Effector CD4-positive, alpha-beta T cell (primary cell): ENCODE results near the gene FRRS1L.
A peak's percentile ranks its signal among the peaks of the same experiment; 100 is the strongest.
"Not testable (repeated sequence)": the region's sequence is repeated elsewhere in the genome, so short reads cannot be mapped to it uniquely, and the experiment has no call there.

ENCODE experiments used
- DNase-seq: peaks from one replicate; pipeline ENCODE4 v3.0.0-alpha.2; 2020

Gene FRRS1L

DNA sequence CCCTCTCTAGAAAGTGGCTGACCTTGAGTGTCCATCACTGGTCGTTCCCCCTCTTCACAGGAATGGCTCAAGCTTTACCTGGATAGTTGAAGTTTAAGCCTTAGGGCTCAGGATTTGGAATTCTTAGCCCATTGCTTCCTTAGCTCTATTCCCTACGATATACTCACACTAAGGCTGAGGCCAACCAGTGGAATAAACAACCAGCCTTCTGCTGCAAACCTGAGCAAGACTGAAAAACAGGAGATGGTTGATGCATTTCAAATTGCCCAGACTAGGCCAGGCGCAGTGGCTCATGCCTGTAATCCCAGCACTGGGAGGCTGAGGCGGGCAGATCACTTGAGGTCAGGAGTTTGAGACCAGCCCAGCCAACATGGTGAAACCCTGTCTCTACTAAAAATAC, 40.4 kb downstream of the FRRS1L start:
- not testable (repeated sequence) for DNase-seq

DNA sequence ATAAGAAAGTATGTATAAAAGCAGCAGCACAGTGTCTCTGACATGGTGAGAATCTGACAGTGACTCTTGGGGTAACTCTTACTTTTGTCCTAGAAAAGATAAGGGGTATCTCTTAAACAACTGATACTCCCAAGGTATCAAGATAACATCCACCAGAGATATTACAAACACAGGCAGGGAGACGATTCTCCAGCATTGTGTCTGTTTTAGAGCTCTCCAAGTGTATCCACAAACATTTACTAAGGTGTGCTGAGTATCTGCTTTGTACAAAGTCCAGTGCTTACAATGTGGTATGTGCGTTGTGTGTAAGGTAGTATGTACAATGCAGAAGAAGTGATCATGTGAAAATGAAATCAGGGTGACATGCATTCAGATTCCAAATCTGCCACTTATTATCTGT, 42.9 kb downstream of the FRRS1L start:
- no peak for DNase-seq

DNA sequence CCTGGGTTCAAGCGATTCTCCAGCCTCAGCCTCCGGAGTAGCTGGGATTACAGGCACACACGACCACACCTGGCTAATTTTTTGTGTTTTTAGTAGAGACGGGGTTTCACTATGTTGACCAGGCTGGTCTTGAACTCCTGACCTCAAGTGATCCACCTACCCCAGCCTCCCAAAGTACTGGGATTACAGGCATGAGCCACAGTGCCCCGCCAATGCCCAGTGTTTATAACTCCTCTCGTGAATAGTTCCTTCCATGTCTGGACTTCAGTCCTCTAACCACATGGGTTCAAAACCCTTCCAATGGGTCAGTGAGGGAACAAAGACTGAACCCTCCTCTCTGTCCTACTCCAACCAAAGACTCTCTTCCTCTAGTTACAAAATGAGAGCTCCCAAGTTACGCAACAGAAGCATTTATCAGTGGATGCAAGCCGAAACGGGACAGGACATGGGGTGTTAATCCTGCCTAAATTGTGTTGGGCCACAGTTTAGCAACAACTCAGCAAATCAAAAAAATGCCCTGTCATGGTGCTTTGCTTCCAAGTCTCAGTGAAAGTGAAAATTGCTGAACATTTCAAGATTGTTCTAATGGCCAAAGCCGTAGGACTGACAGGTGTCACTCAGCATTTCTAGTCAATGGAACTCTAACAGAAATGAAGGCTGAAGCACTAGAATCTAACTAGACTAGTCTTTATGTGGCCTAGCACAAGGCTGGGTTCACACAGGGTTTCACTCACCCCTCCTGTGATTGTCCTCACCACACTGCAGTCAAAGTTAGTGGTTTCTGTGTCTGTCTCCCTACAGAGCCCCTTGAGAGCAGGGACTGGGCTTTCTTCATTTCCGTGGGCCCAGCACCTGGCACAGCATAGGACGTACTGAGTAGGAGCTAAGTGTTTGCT, 44.1 kb downstream of the FRRS1L start:
- DNase-seq, result no peak

DNA sequence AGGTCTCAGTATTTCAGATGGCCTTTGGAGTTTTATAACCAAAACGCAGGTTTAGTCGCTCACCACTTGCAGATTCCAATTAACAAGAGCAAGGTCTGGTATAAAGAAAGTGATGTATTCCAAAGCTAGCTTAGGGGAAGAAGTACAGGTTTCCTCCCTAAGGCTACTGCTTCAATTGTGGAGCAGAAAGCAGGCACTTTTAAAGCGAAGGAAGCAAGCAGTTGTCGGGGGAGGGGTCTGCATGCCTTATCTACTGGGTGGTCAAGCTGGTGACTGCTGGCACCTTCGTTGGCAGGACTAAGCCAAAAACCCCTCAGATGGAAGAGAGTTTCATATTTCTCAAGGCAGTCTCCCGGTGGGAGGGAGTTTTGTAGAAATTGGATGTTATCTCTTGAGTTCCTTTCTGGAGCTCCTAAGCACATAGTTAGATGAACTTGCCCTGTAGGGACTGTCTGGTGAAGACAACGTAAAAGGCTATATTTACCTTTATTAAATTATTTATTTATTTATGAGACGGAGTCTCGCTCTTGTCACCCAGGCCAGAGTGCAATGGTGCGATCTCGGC, 45.7 kb downstream of the FRRS1L start:
- no peak for DNase-seq

DNA sequence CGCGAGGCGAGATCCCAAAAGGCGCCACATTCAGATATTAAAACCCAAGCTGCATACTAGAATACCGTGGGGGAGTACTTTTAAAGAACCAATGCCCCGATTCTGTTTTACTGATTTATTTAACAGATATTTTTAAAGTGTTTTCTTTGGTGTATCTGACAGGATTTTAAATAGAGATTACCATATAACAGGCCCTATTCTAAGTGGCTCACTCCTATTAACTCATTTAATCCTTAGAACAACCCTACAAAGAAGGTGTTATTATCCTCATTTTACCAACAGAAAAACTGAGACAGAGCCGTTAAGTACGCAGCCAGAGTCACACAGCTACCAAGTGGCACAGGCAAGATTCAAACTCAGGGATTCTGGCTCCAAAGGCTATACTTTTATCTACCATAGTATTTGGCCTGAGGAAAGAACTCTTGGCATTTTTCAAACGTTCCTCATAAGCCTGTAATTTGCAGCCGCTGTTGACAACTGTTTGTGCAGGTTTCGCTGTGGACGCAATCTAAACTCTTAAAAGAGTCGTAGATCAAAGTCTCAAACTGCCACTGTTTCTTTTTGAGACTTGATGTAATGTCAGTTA, 46.8 kb downstream of the FRRS1L start:
- DNase-seq, result no peak

DNA sequence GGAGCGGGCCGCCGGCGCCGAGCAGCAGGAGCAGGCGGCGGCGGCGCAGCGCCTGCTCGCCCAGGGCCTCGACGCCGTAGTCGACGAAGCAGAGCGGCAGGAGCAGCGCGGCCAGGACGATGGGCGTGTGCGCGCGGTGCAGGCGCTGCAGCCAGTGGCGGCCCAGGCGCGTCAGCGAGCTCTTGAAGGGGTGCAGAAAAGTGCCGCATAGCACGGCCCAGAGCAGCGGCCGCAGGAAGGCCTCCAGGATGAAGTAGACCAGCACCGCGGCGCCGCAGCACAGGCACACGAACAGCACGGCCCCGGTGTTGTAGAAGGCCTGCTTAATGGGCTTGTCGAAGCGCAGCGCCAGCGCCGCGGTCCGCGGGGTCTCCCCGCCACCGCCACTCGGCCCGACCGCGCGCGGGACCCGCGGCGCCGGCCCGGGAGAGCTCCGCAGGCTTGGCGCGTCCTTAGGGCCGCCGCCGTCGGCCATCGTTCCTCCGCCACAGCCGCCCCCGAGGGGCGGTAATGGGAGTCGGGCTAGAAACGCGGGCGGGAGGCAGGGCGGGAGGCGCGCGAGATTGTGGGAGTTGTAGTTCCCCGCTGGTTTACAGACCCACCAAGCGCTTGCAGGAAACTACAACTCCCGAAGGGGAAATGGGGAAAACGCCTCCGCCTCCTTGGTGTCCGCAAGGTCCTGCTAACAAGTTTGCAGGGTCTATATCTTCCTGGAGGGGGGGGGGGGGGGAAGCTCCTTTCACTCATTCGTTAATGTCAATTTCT, 47.4 kb downstream of the FRRS1L start, which contains the start of gene TMEM245:
TSS of gene TMEM245 (minus strand) at position 509 of the 765 bp plus-strand sequence. CDS start at position 475, 34 bp downstream.
- DNase-seq, result peak; percentile 93

DNA sequence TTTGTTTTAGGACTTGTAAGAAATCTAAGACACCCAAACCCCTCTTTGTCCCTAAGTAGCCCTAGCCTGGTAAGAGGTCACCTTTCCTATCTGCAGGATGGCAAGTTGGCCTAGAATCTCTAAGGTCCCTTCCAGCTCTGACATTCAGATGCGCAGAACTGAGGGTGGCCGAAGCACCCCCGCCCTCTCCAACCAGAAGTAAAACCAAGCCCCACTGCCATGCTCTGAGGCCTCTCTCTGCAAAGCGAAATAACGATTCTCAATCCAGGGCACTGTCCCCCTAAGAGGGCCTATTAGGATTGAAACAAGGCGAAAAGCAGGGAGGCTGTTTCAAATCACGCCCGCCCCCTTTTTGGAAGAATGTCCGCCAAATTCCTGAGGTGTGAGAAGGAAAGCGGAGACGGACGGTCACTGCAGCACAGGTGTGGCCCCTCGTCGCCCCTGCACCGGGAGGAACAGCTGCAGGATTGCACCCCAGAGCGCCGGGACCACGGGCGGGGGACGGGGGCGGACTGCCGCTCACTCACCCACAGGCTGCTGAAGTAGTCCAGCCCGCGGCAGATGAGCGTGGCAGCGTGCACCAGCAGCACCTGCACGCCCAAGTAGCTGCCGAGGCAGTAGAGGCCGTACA, 48.1 kb downstream of the FRRS1L start:
- DNase-seq, result no peak

DNA sequence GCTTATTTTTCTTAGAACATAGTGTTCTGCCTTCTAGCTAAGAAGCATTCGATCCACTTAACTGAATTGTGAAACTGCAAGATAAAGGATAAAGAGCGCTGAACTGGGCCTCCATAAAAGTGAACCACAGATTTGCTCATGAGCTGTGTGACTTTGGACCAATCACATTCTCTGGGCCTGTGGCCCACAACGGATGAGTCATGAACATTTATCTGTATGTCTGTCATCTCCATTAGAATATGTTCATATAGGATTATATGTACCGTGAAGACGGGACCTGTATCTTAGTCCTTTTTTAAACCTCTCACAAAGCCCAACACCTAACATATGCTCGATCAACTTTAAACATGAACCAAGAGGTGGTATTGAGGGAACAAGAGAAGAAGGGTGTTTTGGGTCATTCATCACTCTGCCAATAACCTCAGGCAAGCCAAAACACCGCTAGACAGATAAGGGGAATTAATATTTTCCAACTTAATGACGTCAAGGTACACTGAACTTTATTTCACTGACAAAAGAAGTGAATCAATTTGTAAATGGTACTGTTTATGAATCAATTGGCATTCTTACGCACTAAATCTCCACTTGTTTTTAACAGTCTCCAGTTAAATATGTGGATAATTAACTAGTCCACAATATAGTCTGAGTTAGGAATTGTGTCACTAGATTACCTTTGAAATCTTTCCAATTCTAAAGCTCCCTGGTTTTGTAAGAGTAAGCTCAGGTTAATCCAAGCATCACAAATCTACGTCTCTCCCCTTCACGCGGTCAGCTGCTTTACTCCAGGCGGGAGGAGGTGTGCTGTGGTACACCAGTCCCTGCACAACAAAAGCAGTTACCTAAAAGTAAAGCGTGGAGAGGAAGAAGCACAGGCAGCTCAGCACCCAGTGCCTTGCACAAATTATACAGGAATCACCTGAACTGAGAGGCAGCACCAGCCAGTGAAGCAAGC, 48.9 kb downstream of the FRRS1L start:
- peak; percentile 41 for DNase-seq

DNA sequence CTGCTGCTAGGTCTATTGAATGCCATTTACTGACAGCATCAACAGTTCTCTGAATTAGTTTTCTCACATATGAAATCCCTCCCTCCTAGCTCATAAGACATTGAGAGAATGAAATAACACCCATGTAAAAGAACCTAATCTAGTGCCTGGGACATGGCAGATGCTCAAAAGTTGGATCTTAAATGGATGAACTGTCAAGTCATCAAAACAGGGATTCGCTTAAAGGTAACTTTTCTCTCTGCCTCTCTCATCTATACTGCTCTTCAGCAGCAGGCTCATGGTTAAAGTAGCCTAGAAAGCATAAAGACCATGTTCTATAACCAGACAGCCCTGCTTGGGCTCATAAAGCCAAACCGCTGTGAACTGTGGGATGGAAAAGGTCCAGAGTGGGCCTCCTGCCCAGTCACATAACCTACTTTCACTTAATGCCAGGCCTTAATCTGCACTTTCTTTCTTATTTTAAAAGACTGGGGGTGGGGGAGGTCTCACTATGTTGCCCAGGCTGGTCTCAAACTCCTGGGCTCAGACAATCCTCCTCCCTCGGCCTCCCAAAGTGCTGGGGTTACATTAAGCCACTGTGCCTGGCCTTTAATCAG, 51.0 kb downstream of the FRRS1L start:
- DNase-seq, result no peak

DNA sequence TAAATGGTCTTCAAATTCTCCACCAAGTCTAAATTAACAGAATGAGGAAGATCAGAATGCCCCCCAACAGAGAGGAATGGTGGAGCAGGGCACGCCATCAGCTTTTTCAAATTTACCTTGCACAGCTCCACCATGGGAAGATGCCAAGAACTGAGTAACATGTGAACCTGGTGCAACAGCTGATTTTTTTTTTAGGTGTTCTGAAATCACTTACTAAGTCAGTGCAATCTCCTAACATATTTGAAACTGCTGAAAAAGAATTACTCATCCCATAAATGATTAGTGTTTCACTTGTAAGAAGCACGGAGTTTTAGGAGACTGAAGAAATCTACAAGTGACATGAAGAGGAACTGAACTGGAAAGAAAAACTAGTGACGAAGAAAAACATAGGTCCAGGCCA, 52.4 kb downstream of the FRRS1L start:
- no peak for DNase-seq

DNA sequence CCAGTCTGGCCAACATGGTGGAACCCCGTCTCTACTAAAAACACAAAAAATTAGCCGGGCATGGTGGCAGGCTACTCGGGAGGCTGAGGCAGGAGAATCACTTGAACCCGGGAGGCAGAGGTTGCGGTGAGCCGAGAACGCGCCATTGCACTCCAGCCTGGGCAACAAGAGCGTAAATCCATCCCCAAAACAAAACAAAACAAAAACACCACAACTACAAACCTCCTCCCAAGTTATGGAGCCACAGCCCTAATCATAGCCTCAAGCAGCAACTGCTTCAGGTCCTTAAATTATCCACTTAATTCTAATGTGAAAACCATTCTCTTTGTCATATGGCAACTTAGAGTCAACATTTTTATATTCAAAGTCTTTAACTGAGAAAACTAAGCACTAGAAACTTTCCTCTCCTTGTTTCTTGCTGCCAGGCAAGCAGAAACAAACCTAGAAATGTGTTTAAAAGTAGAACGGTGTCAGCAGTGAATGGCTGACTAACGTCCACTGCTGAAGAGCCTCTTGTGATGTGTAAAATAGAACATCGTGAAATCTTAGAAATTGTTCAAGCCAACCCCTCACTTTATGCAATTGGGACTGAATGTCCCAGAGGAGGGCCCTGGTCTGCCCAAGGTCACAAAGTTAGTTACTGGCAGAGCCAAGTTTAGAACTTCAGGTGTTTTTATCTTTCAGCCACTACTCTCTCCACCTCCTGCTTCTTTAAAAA, 53.0 kb downstream of the FRRS1L start:
- no peak for DNase-seq

DNA sequence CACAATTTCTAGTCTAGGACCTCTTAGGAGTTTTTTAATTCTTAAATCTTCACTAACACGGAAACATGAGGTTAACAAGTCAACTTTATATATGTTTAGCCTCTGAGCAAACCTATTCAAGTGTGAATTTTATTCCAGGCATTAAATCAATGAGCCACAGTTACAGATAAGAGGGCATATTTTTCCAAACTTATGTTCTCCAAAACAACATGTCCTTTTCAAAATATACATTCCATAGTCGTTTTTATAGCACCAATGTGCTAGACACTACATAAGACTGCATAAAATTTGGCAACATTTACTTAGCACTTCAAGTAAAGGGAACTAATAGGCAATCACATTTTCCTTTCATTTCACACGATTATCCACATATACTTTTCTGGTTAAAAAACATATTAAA, 53.8 kb downstream of the FRRS1L start:
- no peak for DNase-seq

DNA sequence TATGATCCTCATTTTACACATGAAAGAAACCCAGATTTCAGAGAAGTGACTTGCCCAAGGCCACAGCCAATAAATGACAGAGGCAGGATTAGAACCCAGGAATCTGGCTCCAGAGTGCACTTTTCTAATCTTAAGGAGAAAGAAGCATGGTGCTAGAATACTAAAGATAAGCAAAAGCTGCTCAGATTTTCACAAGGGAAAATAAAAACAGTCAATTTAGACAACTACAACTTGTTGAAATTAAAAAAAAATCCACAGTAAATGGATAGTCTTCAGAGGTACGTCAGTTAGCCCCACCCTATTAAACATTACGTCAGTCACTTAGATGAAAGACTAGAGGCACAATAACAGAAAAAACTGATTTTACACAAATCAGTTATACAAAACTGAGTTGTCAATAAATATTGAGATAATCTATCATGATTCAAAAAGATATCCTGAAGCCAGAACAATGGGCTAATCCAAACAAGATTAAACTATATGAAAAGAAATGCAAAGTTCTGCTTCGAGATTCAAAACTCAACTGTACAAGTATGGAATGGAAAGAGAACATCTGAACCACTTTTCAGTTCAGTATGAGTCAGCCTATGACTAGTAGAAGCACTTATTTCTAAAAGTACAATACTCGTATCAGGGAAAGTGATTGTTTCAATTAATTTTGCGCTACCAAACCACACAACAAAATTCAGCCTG, 56.6 kb downstream of the FRRS1L start:
- DNase-seq, result peak; percentile 8

DNA sequence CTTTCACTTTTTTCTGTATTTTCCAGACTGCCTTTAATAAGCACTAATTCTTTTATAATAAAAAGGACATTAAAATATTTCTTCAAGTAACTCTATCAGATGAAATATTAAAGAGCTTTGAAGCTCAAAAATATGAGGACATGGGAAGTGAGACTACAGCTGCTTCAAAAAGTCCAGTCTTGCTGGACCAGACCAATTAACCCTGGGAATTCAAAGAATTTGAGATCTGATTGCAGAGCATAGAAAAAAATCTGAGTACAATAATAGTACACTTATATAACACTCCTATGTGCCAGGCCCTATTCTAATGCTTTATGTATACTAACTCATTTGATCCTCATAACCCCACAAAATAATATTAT, 57.1 kb downstream of the FRRS1L start:
- DNase-seq, result no peak

DNA sequence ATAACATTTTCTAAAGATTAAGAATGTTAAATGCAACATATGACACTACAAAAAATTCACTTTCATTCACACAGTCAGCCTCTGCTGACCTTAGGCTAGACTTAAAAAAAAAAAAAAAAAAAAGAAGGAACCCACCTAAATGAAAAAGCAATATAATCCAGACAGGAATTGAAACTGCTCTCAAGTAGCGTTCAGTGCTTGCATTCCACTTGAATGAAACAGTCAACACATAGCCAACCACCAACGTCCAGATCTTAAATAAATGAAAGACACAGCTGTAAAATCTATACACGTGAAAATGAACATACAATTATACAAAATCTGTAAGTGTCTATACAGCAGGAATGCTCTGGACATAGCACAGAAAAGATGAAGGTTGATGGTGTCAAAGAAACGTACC, 58.7 kb downstream of the FRRS1L start:
- DNase-seq, result no peak

DNA sequence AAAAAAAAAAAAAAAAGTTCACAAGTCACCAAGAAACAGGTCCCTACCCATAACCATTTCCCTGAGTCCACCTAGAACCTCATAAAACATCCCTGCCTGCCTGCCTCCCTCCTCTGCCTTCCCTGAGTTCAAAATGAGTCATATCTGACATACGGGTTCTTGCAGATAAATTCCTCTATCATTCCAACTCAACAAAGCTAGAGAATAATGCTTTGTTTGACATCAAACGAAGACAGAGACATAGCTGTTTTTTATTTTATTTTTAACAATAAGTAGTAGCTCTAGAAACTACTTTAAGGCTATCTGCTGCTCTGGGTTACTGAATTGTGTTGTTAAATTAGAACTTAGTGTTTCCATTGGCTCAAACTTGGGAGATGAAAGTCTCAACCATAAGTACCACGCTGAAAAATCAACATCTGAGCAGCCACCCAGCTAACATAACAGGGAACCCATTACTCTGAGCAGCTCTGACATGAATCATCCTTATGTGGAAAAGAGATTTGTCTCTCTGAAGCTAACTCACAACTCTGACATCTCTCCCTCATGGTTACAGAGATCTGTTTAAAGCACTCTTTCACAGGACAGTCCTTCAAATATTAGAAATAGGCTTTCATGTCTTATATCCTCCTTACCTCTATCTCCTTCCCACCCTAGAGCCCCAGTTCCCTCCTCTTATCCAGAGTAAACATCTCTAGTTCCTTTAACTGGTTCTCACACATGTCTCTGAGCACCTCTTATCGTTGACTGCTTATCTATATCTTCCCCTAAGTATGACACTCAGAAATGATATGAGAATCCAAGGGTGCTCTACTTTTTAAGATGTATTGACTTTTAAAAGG, 59.4 kb downstream of the FRRS1L start:
- DNase-seq, result no peak

DNA sequence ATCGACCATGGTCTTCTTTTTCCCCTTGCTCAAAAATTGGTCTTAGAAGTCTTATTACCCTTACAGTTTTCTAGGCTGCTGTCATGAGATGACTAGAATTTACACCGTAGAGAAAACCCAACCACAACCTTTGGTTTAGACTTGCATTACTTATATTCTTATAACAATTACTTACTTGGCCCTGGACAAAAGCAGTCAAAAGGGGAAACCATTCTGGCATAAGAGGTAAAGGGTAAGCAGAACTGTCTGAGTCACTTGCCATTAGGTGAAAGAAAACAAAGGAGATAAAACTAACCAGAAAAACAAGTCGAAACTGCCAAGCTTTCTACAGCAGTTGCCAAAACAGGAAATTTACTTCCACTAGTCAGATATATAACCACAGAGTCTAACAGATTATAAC, 65.2 kb downstream of the FRRS1L start:
- peak; percentile 6 for DNase-seq

DNA sequence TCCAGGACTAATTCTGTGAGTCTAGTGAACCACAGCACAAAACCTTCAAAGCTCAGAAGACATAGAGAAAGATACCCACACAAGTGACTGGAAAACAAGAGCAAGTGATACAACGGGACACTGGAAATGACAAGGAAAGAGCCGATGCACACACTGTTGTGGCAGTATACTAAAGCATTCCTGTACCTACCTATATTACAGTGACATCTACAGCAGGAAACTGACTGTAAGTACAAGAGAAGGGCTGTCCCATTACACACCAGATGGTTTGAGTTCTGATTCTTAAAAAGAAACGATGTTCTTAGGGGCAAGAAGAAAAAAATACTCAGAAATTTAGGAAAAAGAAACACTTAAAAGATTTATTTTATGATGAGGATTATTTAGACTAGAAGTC, 65.8 kb downstream of the FRRS1L start:
- no peak for DNase-seq
